Endothelial cell of umbilical vein (primary cell): ENCODE results near the gene JAKMIP1.

Experiments
- CTCF ChIP-seq, 2 donors: IDR thresholded peaks; 1 replicate in 1 of 2; 2 replicates in 1 of 2; pipeline ENCODE4 v1.5.1; 2011; ENCODE audit warnings: low read length in 2 of 2, mild to moderate bottlenecking in 2 of 2, moderate library complexity in 2 of 2, control low read depth in 1 of 2, inconsistent platforms in 1 of 2, low read depth in 1 of 2; ENCODE audit not compliant: insufficient read depth in 1 of 2; ENCODE audit errors: extremely low read depth in 1 of 2
- POLR2A ChIP-seq: IDR thresholded peaks from 2 replicates; pipeline ENCODE4 v1.6.1; 2012; ENCODE audit warnings: low read depth, mild to moderate bottlenecking, control low read depth, low read length
- POLR2AphosphoS5 ChIP-seq: IDR thresholded peaks from 2 replicates; pipeline ENCODE4 v1.6.1; 2012; ENCODE audit warnings: low read depth, mild to moderate bottlenecking, control low read depth, low read length, moderate library complexity; ENCODE audit not compliant: insufficient read depth
- TF ChIP-seq, protein P1 (sequence below): IDR thresholded peaks from 2 replicates; pipeline ENCODE4 v1.6.1; 2011; ENCODE audit not compliant: insufficient read depth, insufficient read length

GRCh38 chr4:6137027-6137746 lies 63.2 kb downstream of the JAKMIP1 start:
- no peak for TF ChIP-seq CTCF (IDR thresholded peaks at IDR 0.05; ENCODE audit: extremely low read depth in 1 of 2, insufficient read depth in 1 of 2, low read depth in 1 of 2, low read length in 2 of 2)
- no peak for TF ChIP-seq POLR2A
- TF ChIP-seq, protein P1, sequence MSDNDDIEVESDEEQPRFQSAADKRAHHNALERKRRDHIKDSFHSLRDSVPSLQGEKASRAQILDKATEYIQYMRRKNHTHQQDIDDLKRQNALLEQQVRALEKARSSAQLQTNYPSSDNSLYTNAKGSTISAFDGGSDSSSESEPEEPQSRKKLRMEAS: no peak
- TF ChIP-seq POLR2AphosphoS5: no peak
